ENCODE data around the gene FOXL2NB. TPM values are rescaled to one million over a fixed set of nuclear protein-coding genes. Genes with fewer than 3 reads are reported as not detected.

Gene FOXL2NB
- total and polyA plus RNA-seq, 10 of the 15 experiments (the other 5 are each of a cell fraction or from before 2014, with no cell fraction given) = not detected

- TF ChIP-seq RB1 (IDR thresholded peaks at IDR 0.05; ENCODE audit: borderline replicate concordance) = peak; percentile 30; the same call in 1 of the 2 replicates
- no peak for TF ChIP-seq ASH2L (IDR thresholded peaks at IDR 0.05; ENCODE audit: borderline replicate concordance, low read depth)
- TF ChIP-seq KDM1A (IDR thresholded peaks at IDR 0.05; ENCODE audit: borderline replicate concordance) = no peak
- TF ChIP-seq SREBF2 (IDR thresholded peaks at IDR 0.05; ENCODE audit: low read length) = no peak
- peak; percentile 49; the same call in 1 of the 2 replicates for TF ChIP-seq LARP7 (IDR thresholded peaks at IDR 0.05)
- TF ChIP-seq, protein P1, sequence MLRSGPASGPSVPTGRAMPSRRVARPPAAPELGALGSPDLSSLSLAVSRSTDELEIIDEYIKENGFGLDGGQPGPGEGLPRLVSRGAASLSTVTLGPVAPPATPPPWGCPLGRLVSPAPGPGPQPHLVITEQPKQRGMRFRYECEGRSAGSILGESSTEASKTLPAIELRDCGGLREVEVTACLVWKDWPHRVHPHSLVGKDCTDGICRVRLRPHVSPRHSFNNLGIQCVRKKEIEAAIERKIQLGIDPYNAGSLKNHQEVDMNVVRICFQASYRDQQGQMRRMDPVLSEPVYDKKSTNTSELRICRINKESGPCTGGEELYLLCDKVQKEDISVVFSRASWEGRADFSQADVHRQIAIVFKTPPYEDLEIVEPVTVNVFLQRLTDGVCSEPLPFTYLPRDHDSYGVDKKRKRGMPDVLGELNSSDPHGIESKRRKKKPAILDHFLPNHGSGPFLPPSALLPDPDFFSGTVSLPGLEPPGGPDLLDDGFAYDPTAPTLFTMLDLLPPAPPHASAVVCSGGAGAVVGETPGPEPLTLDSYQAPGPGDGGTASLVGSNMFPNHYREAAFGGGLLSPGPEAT (IDR thresholded peaks at IDR 0.05; ENCODE audit: low read depth) = 0 out of 2 replicates have a peak, but pooled peaks have one; percentile 19
- TF ChIP-seq WRNIP1 (IDR thresholded peaks at IDR 0.05; ENCODE audit: borderline replicate concordance, low read depth, low read length) = no peak
- TF ChIP-seq ZZZ3 (IDR thresholded peaks at IDR 0.05; ENCODE audit: control insufficient read depth, insufficient read length, low read depth) = no peak
- TF ChIP-seq RAD51 (IDR thresholded peaks at IDR 0.05) = no peak
- TF ChIP-seq BRCA1 (IDR thresholded peaks at IDR 0.05; ENCODE audit: low read depth, low read length) = no peak
- 0 out of 3 replicates have a peak, but pooled peaks of 1 of the 2 experiments have one; percentile 19 for TF ChIP-seq EGR1 (IDR thresholded peaks at IDR 0.05; ENCODE audit: borderline replicate concordance in 1 of 2, low read depth in 2 of 2, low read length in 2 of 2)
- TF ChIP-seq PAX5 (IDR thresholded peaks at IDR 0.05; ENCODE audit: borderline replicate concordance, low read depth, low read length) = peak; percentile 93
- no peak for TF ChIP-seq SUZ12 (IDR thresholded peaks at IDR 0.05; ENCODE audit: unreplicated experiment)
- TF ChIP-seq GABPA (IDR thresholded peaks at IDR 0.05; ENCODE audit: low read depth) = no peak
- TF ChIP-seq POLR2A (IDR thresholded peaks at IDR 0.05; ENCODE audit: low read depth, low read length) = 0 out of 2 replicates have a peak, but pooled peaks have one; percentile 25
- TF ChIP-seq E2F4 (IDR thresholded peaks at IDR 0.05; ENCODE audit: low read depth, low read length) = no peak
- TF ChIP-seq ZNF622 (IDR thresholded peaks at IDR 0.05) = no peak
- peak; percentile 89 for TF ChIP-seq YY1 (IDR thresholded peaks at IDR 0.05; ENCODE audit: low read depth, low read length)
- TF ChIP-seq TARDBP (IDR thresholded peaks at IDR 0.05; ENCODE audit: borderline replicate concordance) = no peak
- TF ChIP-seq ZNF384 (IDR thresholded peaks at IDR 0.05; ENCODE audit: borderline replicate concordance, low read depth, low read length) = no peak
- peak; percentile 46; the same call in 1 of the 2 replicates for TF ChIP-seq CBFB (IDR thresholded peaks at IDR 0.05; ENCODE audit: low read depth)
- TF ChIP-seq BCL11A (IDR thresholded peaks at IDR 0.05; ENCODE audit: low read depth, low read length) = no peak
Measured at GRCh38 chr3:138915503-138916498, 31.2 kb upstream of the FOXL2NB start (continued).
